Measurements from ENCODE around the gene CATSPERE.
A peak's percentile ranks its signal among the peaks of the same experiment; 100 is the strongest.
"Not testable (repeated sequence)": the region's sequence is repeated elsewhere in the genome, so short reads cannot be mapped to it uniquely, and the experiment has no call there.

CATSPERE gene

DNA sequence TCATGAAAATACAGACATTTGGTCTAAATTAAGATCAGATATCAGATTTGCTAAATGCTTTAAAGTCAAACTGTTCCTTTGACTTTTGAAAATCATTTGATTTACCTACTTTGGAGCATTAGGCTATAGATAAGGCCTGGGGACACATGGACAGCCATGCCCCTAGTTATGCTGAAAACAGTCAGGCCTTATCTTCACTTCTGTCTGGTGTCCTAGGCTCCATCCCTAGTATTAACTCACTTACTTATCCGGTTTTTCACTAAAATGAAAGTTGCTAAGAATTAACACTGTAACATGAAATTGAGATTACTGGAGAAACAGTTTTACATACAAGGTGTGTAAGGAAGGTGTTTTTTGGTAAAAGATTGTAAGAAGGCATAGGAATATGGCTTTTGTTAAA lies 4.5 kb upstream of the CATSPERE start:
- FAIRE-seq (peak; percentile 93), DNase-seq (ENCODE audit: insufficient read length, low spot score) (no peak)
- TF ChIP-seq, protein P1, sequence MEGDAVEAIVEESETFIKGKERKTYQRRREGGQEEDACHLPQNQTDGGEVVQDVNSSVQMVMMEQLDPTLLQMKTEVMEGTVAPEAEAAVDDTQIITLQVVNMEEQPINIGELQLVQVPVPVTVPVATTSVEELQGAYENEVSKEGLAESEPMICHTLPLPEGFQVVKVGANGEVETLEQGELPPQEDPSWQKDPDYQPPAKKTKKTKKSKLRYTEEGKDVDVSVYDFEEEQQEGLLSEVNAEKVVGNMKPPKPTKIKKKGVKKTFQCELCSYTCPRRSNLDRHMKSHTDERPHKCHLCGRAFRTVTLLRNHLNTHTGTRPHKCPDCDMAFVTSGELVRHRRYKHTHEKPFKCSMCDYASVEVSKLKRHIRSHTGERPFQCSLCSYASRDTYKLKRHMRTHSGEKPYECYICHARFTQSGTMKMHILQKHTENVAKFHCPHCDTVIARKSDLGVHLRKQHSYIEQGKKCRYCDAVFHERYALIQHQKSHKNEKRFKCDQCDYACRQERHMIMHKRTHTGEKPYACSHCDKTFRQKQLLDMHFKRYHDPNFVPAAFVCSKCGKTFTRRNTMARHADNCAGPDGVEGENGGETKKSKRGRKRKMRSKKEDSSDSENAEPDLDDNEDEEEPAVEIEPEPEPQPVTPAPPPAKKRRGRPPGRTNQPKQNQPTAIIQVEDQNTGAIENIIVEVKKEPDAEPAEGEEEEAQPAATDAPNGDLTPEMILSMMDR (IDR thresholded peaks at IDR 0.05; ENCODE audit: insufficient read depth, missing control alignments) = no peak

DNA sequence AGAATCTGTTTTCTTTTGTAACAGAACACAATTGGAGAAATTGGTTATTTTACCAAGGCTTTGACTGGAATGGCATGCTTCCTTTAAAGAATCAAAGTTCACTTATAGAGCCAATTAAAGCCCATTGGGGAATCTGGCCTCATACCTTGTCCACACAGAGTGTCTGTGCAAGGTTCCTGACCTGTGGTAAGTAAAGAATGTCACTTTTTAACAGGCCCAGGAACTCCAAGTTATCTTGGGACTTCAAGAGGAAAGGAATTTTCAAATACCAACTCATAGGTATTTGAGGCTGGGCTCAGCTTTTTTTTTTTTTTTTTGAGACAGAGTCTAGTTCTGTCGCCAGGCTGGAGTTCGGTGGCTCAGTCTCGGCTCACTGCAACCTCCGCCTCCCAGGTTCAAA lies 2.3 kb upstream of the CATSPERE start:
- TF ChIP-seq, protein P1 (IDR thresholded peaks at IDR 0.05; ENCODE audit: insufficient read depth, missing control alignments) = no peak
- FAIRE-seq (no peak), DNase-seq (ENCODE audit: insufficient read length, low spot score) (no peak)

DNA sequence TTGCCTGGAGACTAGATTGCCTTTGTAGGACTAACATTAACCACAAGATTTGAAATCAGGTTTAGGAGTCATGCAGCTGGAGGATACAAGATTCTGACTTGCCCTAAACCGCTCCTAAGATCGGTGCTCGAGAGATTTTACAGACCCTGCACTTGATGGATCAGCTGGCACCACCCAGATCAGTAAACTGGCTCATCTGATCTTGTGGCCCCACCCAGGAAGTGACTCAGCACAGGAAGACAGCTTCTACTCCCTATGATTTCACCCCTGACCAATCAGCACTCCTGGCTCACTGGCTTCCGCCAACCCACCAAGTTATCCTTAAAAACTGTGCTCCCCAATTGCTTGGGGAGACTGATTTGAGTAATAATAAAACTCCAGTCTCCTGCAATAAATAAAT lies 876 bp upstream of the CATSPERE start:
- FAIRE-seq (no peak), DNase-seq (ENCODE audit: insufficient read length, low spot score) (no peak)
- TF ChIP-seq, protein P1 (IDR thresholded peaks at IDR 0.05; ENCODE audit: insufficient read depth, missing control alignments) = no peak

DNA sequence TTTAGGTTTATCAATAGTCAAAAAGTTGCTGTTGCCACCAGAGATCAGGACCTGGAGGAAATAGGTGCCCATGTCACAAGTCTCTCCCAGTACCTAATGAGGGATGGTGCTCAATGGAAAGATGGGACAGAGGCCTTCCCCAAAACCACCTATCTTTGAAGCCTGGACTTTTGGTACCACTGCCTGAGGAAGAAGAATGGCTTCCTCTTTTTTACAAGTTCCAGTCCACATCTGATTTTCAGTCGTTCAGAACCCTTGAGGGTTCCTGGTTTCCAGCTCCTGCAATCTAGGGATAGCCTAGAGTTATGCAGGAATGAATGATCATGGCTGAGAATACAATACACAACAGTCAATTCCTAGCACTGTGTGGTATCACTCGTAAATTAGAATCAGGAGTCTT lies 5.7 kb downstream of the CATSPERE start:
- DNase-seq (ENCODE audit: insufficient read length, low spot score) (no peak), FAIRE-seq (no peak)
- TF ChIP-seq, protein P1 (IDR thresholded peaks at IDR 0.05; ENCODE audit: insufficient read depth, missing control alignments) = no peak

DNA sequence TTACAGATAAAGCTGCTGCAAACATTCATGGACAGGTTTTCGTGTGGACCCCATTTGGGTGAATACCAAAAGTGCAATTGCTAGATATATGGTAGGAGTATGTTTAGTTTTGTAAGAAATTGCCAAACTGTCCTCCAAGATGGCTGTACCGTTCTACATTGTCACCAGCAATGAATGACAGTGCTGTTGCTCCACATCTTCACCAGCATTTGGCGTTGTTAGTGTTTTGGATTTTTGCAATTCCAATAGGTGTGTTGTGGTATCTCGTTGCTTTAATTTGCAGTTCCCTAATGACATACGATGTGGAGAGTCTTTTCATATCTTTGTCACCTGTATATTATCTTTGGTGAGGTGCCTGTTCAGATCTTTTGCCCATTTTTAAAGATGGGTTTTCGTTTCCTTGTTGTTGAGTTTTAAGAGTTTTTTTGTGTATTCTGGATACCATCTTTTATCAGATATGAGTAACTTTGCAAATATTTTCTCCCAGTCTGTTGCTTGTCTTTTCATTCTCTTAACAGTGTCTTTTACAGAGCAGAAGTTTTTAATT lies 12.1 kb downstream of the CATSPERE start:
- DNase-seq (ENCODE audit: insufficient read length, low spot score) (no peak), FAIRE-seq (no peak)
- TF ChIP-seq, protein P1 (IDR thresholded peaks at IDR 0.05; ENCODE audit: insufficient read depth, missing control alignments) = no peak

DNA sequence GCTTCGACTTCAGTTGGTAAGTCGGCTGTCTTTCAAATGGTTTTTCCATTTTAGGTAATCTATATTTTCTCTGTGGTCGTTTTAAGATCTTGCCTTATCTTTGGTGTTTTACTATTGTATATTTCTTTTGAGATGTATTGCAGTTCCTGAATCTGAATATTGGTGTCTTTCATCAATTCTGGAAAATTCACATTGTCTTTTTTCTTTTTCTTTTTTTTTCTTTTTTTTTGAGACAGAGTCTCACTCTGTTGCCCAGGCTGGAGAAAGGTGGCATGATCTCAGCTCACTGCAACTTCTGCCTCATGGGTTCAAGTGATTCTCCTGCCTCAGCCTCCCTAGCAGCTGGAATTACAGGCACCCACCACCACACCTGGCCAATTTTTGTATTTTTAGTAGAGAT lies 23.9 kb downstream of the CATSPERE start:
- DNase-seq (ENCODE audit: insufficient read length, low spot score); FAIRE-seq: not testable (repeated sequence)

DNA sequence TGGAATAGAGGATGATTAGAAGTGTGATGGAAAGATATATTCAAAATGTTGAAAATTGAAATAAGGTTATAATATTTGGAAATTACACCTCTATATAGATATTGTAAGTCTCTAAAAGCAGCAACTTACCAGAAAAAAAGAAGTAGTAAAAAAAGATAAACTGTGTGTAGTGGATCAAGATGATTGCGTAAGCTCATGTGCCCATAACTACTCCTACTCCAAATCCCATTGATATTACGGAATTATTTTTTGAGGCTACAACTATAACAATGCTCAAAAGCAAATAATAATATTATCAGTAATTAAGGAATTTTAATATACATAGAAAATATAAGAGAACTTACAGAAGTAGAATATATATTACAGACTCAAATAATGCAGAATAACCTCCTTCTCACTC lies 33.6 kb downstream of the CATSPERE start:
- no peak for DNase-seq (ENCODE audit: insufficient read length, low spot score)
- TF ChIP-seq, protein P1 (IDR thresholded peaks at IDR 0.05; ENCODE audit: insufficient read depth, missing control alignments) = no peak
- no peak for FAIRE-seq

DNA sequence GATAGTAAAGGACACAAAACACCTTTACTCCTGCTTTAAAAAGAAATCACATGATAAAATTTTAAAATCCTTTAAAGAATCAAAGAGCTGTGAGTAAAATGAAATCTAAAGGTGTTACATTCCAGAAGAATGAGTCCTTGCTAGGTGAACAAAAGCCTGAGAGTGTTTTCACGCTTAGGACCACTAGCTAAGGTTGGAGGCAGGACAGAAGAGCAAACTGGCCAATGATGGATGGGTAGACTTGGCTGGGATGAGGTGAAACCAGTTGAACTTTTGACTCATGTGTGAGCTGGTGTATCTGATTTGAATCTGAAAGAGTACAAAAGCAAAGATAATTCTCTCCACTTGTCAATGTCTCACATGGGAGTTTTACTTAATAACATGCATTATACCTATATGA lies 35.1 kb downstream of the CATSPERE start:
- FAIRE-seq (no peak), DNase-seq (ENCODE audit: insufficient read length, low spot score) (no peak)
- TF ChIP-seq, protein P1 (IDR thresholded peaks at IDR 0.05; ENCODE audit: insufficient read depth, missing control alignments) = no peak

Data from D721Med (cell line).